K562 (cell line): Measurements from ENCODE around the gene OPA3. TPM values are rescaled to one million over a fixed set of nuclear protein-coding genes. Genes with fewer than 3 reads are reported as not detected.

ENCODE experiments used
- BRCA1 ChIP-seq, 2 experiments: fragments of 450-650 bp in 1 of 2; sonication (generic) in 1 of 2; formaldehyde crosslinking in 1 of 2; IDR thresholded peaks; 2 replicates each; pipeline versions ENCODE4 v1.5.0 to v1.6.1; 2017 to 2020; ENCODE audit warnings: mild to moderate bottlenecking in 1 of 2, missing genetic modification reagents in 1 of 2
- ETV6 ChIP-seq, 3 experiments: fragments of 150-350 bp in 1 of 3; sonication (generic) in 1 of 3; formaldehyde crosslinking in 1 of 3; IDR thresholded peaks; 2 replicates each; pipeline versions ENCODE4 v1.6.1 to v1.8.0; 2014 to 2022; ENCODE audit warnings: borderline replicate concordance in 2 of 3, low read depth in 2 of 3, antibody characterized with exemption in 1 of 3, low read length in 1 of 3, mild to moderate bottlenecking in 1 of 3, missing genetic modification reagents in 1 of 3
- HIVEP1 ChIP-seq: fragments of 250-450 bp; sonication (Bioruptor Pico); IDR thresholded peaks from 2 replicates; pipeline ENCODE4 v1.4.0; 2020; ENCODE audit warnings: mild to moderate bottlenecking
- L3MBTL2 ChIP-seq: fragments of 450-650 bp; IDR thresholded peaks from 2 replicates; pipeline ENCODE4 v1.6.1; 2016; ENCODE audit warnings: mild to moderate bottlenecking, moderate library complexity
- PHB2 ChIP-seq: fragments of 450-650 bp; IDR thresholded peaks from 2 replicates; pipeline ENCODE4 v1.6.1; 2017; ENCODE audit warnings: low read depth
- PML ChIP-seq: IDR thresholded peaks from 2 replicates; pipeline ENCODE4 v1.6.1; 2012; ENCODE audit warnings: low read length, inconsistent platforms
- POLR3A ChIP-seq: IDR thresholded peaks from 2 replicates; pipeline ENCODE4 v1.6.1; 2011; ENCODE audit warnings: borderline replicate concordance, mild to moderate bottlenecking, moderate library complexity; ENCODE audit not compliant: insufficient read length, insufficient read depth; ENCODE audit errors: extremely low read depth
- PRMT5 ChIP-seq: sonication (generic); formaldehyde crosslinking; IDR thresholded peaks from 2 replicates; pipeline ENCODE4 v1.5.0; 2020; ENCODE audit warnings: missing genetic modification reagents
- SMARCA5 ChIP-seq: fragments of 450-650 bp; IDR thresholded peaks from 2 replicates; pipeline ENCODE4 v1.6.1; 2016
- SOX6 ChIP-seq: fragments of 450-650 bp; IDR thresholded peaks from 2 replicates; pipeline ENCODE4 v1.6.1; 2014; ENCODE audit warnings: mild to moderate bottlenecking
- SRSF1 ChIP-seq: fragments of 200-400 bp; formaldehyde crosslinking; IDR thresholded peaks from 2 replicates; pipeline ENCODE4 v1.6.1; 2017; ENCODE audit warnings: mild to moderate bottlenecking, low read depth, low read length, moderate library complexity
- TBP ChIP-seq: optimal IDR thresholded peaks from 2 replicates; pipeline ENCODE3; 2011; ENCODE audit warnings: low read depth, low read length, improper control_type of control experiment
- YBX1 ChIP-seq: fragments of 450-650 bp; IDR thresholded peaks from 2 replicates; pipeline ENCODE4 v1.7.1; 2016; ENCODE audit warnings: mild to moderate bottlenecking
- ZNF184 ChIP-seq: sonication (generic); formaldehyde crosslinking; IDR thresholded peaks from 2 replicates; pipeline ENCODE4 v1.5.0; 2020; ENCODE audit warnings: missing genetic modification reagents
- ZNF384 ChIP-seq: IDR thresholded peaks from 2 replicates; pipeline ENCODE4 v1.6.1; 2012; ENCODE audit warnings: low read depth, low read length, improper control_type of control experiment
- polyA plus RNA-seq, 8 experiments: library from polyadenylated mRNA; depleted of rRNA in 4 of 8; stranded (reverse) in 5 of 8; unstranded in 3 of 8; fragments of >200 nt; fragmentation: Nextera tagmentation in 2 of 8; fragmentation: Illumina TruSeq in 1 of 8; extraction: Ambion mirVana in 2 of 8; extraction: Trizol in 1 of 8; gene quantifications; 2 replicates each; pipeline versions ENCODE4 v1.2.1 to v1.2.3, GENCODE V29; 2011 to 2014; ENCODE audit warnings: inconsistent platforms in 1 of 8, missing spikeins in 1 of 8
- total RNA-seq, 7 experiments: library from RNA; depleted of rRNA in 6 of 7; stranded (reverse); fragments of >200 nt in 6 of 7; fragmentation: Illumina TruSeq in 2 of 7; extraction: Trizol in 2 of 7; gene quantifications; 2 replicates each; pipeline versions ENCODE4 v1.2.1 to v1.2.3, GENCODE V29; 2011 to 2021; ENCODE audit warnings: low replicate concordance in 1 of 7
- TF ChIP-seq, protein P1 (sequence below): fragments of 450-650 bp; conservative IDR thresholded peaks from 2 replicates; pipeline ENCODE4 v1.6.1; 2016; ENCODE audit warnings: missing genetic modification characterization, low read depth, mild to moderate bottlenecking, missing compliant biosample characterization, moderate library complexity
- TF ChIP-seq, protein P2 (sequence below): fragments of 250-450 bp; sonication (Bioruptor Pico); IDR thresholded peaks from 2 replicates; pipeline ENCODE4 v1.4.0; 2020
- TF ChIP-seq, protein P3 (sequence below): sonication (generic); formaldehyde crosslinking; IDR thresholded peaks from 2 replicates; pipeline ENCODE4 v1.8.0; 2022; ENCODE audit warnings: missing genetic modification reagents, mild to moderate bottlenecking, borderline replicate concordance
- TF ChIP-seq, protein P4 (sequence below): sonication (generic); formaldehyde crosslinking; IDR thresholded peaks from 2 replicates; pipeline ENCODE4 v1.8.1; 2023; ENCODE audit warnings: mild to moderate bottlenecking, missing genetic modification reagents, moderate library complexity
- TF ChIP-seq, protein P5 (sequence below): IDR thresholded peaks from 2 replicates; pipeline ENCODE4 v1.6.1; 2016; ENCODE audit warnings: missing genetic modification characterization, missing compliant biosample characterization

The OPA3 gene
- total and polyA plus RNA-seq, 9 of the 15 experiments (the other 6 are each of a cell fraction or from before 2014, with no cell fraction given), result 1.4 to 18.8 (median 9.0) TPM

DNA sequence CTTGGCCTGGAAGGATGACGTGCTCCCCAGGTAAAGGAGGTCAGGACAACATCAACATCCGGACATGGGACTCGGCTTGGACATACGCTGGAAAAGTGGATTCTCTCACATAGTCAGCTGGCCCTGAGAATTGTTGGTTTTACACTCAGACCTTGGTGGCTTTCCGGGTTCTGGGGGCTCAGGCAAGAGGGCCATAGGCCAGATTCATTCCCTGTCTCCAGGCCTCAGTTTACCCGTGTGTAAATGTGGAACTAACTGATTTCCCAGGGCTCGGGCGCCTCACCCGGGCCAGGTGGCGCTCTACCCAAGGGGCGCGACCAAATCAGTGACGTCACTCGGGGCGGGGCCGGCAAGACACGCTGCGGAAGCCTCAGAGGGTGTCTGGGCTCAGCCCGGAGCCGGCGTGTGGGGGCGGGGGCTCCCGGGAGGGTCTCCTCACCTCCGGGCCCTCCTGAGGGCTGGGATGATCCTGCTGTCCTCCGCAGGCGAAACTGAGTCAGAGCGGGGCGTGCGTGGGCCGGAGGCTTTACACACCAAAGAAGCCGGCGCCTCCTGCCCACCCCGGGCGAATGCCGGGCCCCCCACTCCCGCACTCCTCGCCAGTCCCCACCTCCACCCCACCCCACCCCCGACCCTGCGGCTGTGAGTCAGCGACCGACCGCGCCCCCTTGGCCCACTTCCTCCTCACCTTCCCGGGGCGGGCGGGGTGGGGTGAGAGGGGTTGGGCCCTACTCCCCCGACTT is 78.2 kb downstream of the OPA3 start (continued):
- TF ChIP-seq HIVEP1 (CRISPR knock-in tag) (peak; percentile 22; the same call in 1 of the 2 replicates), ZNF184 (CRISPR knock-in tag) (no peak), ZNF384 (0 out of 2 replicates have a peak, but pooled peaks have one; percentile 2), SMARCA5 (no peak), PML (no peak; the same call in none of the 2 replicates), SRSF1 (no peak), YBX1 (no peak), POLR3A (no peak), BRCA1 (IDR thresholded peaks at IDR 0.05) (no peak), BRCA1 (CRISPR knock-in tag; IDR thresholded peaks at IDR 0.05) (no peak), PHB2 (no peak), ETV6 (IDR thresholded peaks at IDR 0.05; ENCODE audit: borderline replicate concordance in 1 of 2, low read depth in 2 of 2, low read length in 1 of 2) (peak in 1 of 2 experiments; percentile 68; a peak in 2 of 4 replicates), ETV6 (CRISPR knock-in tag; IDR thresholded peaks at IDR 0.05; ENCODE audit: borderline replicate concordance) (no peak), PRMT5 (CRISPR knock-in tag) (0 out of 2 replicates have a peak, but pooled peaks have one; percentile 55), L3MBTL2 (peak; percentile 58), TBP (peak; percentile 35), SOX6 (peak; percentile 60; the same call in 1 of the 2 replicates)
- TF ChIP-seq, protein P1, sequence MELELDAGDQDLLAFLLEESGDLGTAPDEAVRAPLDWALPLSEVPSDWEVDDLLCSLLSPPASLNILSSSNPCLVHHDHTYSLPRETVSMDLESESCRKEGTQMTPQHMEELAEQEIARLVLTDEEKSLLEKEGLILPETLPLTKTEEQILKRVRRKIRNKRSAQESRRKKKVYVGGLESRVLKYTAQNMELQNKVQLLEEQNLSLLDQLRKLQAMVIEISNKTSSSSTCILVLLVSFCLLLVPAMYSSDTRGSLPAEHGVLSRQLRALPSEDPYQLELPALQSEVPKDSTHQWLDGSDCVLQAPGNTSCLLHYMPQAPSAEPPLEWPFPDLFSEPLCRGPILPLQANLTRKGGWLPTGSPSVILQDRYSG (tag), result peak; percentile 80; the same call in 1 of the 2 replicates
- TF ChIP-seq, protein P2, sequence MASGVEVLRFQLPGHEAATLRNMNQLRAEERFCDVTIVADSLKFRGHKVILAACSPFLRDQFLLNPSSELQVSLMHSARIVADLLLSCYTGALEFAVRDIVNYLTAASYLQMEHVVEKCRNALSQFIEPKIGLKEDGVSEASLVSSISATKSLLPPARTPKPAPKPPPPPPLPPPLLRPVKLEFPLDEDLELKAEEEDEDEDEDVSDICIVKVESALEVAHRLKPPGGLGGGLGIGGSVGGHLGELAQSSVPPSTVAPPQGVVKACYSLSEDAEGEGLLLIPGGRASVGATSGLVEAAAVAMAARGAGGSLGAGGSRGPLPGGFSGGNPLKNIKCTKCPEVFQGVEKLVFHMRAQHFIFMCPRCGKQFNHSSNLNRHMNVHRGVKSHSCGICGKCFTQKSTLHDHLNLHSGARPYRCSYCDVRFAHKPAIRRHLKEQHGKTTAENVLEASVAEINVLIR, result peak; percentile 81
- TF ChIP-seq, protein P3, sequence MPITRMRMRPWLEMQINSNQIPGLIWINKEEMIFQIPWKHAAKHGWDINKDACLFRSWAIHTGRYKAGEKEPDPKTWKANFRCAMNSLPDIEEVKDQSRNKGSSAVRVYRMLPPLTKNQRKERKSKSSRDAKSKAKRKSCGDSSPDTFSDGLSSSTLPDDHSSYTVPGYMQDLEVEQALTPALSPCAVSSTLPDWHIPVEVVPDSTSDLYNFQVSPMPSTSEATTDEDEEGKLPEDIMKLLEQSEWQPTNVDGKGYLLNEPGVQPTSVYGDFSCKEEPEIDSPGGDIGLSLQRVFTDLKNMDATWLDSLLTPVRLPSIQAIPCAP (CRISPR knock-in tag), result no peak
- TF ChIP-seq, protein P4, sequence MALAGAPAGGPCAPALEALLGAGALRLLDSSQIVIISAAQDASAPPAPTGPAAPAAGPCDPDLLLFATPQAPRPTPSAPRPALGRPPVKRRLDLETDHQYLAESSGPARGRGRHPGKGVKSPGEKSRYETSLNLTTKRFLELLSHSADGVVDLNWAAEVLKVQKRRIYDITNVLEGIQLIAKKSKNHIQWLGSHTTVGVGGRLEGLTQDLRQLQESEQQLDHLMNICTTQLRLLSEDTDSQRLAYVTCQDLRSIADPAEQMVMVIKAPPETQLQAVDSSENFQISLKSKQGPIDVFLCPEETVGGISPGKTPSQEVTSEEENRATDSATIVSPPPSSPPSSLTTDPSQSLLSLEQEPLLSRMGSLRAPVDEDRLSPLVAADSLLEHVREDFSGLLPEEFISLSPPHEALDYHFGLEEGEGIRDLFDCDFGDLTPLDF, result 0 out of 2 replicates have a peak, but pooled peaks have one; percentile 39
- TF ChIP-seq, protein P5, sequence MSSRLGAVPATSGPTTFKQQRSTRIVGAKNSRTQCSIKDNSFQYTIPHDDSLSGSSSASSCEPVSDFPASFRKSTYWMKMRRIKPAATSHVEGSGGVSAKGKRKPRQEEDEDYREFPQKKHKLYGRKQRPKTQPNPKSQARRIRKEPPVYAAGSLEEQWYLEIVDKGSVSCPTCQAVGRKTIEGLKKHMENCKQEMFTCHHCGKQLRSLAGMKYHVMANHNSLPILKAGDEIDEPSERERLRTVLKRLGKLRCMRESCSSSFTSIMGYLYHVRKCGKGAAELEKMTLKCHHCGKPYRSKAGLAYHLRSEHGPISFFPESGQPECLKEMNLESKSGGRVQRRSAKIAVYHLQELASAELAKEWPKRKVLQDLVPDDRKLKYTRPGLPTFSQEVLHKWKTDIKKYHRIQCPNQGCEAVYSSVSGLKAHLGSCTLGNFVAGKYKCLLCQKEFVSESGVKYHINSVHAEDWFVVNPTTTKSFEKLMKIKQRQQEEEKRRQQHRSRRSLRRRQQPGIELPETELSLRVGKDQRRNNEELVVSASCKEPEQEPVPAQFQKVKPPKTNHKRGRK (tag), result no peak
